ENCODE data around the gene CHST10.
A peak's percentile ranks its signal among the peaks of the same experiment; 100 is the strongest.
"Not testable (repeated sequence)": the region's sequence is repeated elsewhere in the genome, so short reads cannot be mapped to it uniquely, and the experiment has no call there.

CHST10 gene

GRCh38 chr2:100391735-100392515 is 25.5 kb downstream of the CHST10 start:
- DNase-seq = no peak

GRCh38 chr2:100390001-100390940 is 27.2 kb downstream of the CHST10 start:
- no peak for DNase-seq

DNA sequence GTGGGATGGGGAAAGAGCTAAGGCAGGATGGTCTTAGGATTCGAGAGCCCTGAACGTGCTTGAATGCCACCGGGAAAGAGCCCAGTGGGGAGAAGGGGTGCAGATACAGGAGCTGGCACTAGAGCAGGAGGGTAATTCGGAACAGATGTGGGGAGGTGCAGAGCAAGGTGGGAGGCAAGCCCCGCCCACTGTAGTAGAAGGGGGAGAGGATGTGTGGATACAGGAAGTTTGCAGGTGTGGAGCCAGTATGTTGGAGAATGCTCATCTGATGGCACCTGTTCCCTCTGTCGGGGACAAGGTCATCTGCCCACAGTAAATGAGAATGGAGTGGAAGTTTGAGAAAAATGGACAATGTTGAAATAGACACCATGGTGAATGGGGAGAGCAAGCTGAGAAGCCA is 28.8 kb downstream of the CHST10 start:
- no peak for DNase-seq

GRCh38 chr2:100383954-100384353 is 33.5 kb downstream of the CHST10 start:
- DNase-seq = no peak

GRCh38 chr2:100383306-100383705 is 34.2 kb downstream of the CHST10 start:
- DNase-seq = no peak

DNA sequence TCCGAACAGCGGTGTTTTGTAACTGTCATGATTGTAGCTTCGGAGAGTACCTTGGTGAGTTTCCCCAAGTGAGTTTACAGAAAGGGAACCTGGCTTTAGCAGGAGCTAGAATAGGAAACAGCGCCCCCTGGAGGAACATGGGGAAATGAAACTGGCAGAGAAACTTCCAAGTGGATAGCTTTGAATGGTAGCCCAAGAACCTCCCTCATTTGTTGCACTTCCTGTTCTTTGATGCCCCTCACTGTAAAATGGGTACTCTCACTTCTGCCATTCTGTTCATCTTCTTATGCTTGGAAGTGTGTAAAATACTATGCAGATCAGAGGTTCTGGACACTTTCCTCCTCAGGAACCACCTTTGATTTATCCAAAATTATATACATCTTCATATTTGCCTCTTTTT is 36.2 kb downstream of the CHST10 start:
- peak; percentile 30 for DNase-seq

DNA sequence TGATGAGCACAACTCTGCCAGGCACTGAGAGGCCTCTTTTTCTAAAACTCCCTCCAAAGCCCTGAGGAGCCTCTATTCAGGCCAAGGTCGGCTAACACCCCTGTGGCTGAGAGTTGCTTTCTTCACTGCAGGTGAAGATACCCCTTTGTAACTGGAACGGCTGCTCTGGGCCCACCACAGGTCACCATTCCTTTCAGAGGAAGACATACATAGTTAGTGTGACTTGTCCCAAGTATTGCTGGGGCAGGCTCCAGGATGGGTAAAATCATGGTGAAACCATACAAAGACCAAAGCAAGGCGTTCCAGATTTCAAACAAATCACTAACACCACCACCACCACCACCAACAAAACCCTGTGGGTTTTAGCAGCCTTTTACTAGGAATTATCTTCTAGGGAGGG is 36.8 kb downstream of the CHST10 start:
- DNase-seq = no peak

- DNase-seq = no peak
These were observed 40.6 kb downstream of the CHST10 start for GRCh38 chr2:100376836-100377235.

DNA sequence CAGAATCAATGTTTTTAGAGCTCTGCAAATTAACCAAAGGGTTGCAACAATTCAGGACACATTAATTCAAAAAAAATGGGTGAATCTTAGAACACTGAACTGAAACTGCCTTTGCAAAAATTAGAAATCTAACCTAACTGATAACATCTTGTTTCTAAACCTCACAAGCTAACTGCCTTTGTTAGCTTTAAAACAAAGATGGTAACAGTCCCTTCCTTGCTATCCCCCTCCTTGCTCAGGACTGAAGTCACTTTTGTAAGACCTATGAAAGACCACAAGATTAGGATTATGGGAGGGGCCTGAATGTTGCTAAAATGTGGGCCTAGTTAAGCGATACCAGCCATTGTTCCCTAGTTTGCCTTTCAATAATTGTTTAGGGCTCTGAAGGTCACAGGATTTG is 50.3 kb downstream of the CHST10 start:
- no peak for DNase-seq

GRCh38 chr2:100365434-100365833 is 52.0 kb downstream of the CHST10 start:
- DNase-seq = peak; percentile 56

DNA sequence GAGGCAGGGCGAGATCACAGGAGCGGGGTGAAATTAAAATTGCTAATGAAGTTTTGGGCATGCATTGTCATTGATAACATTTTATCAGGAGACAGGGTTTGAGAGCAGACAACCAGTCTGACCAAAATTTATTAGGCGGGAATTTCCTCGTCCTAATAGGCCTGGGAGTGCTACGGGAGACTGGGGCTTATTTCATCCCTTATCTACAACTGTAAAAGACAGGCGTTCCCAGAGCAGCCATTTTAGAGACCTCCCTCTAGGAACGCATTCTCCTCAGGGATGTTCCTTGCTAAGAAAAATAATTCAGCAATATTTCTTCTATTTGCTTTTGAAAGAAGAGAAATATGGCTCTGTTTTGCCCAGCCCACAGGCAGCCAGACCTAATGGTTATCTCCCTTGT is 55.2 kb downstream of the CHST10 start:
- DNase-seq = not testable (repeated sequence)

- no peak for DNase-seq
These were observed 57.9 kb downstream of the CHST10 start for GRCh38 chr2:100359576-100359975.

DNA sequence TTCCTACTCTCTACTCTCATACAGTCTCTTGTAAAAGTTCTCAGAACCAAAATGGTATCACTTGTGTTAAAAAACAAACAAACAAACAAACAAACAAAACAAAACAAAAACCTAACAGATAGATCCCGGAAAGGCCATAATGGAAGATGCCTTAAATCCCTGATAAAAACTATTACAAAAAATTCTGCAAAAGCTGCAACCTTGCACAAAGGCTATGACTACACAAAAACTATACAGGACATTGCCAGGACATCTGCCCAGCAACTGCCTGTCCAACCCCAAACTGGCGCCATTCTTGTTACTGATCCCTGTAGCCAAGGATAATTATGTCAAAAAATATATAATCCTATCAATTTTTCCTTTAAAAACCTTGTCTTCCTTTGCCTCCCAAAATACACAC is 58.9 kb downstream of the CHST10 start:
- DNase-seq = no peak

DNA sequence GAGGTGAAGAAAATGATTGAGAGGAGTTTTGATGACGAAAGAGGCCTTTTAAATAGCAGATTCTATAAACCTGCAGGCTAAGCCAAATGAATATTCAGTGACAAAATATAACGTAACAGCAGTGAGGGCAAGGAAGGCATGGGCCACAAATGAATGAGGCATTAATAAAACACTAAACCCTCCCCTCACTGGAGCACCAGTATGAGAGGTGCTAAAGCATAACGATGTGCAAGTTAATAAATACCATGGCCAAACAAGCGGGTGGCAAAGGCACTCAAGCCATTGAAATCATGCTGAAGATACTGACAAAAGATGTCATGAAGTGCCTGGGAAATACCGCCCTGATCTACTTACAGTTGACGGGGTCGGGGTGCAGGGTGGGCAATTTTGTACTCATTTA is 64.9 kb downstream of the CHST10 start:
- no peak for DNase-seq

DNA sequence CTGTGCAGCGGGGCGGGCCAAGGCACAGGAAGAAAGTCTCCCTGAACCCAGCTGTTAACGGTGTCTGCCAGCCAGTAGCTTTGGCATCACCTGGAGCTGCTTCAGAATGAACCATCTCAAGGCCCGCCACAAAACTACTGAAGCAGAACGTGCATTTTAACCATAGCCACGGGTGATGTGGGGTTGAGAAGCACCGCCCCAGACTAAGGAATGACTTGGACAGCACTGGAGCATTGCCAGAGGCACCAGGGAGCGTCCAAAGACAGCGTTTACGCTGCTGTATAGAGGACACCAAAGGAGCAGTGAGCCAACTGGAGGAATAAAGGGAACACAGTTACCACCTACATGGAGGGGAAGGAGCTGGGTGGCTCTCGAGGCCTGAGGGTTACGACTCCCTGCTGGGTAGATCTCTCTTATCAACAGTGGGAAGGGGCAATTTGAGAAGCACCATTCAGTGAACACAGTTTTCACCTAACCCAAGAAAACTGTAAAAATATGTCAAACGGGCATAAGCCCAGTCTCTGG is 66.7 kb downstream of the CHST10 start:
- peak; percentile 1 for DNase-seq

DNA sequence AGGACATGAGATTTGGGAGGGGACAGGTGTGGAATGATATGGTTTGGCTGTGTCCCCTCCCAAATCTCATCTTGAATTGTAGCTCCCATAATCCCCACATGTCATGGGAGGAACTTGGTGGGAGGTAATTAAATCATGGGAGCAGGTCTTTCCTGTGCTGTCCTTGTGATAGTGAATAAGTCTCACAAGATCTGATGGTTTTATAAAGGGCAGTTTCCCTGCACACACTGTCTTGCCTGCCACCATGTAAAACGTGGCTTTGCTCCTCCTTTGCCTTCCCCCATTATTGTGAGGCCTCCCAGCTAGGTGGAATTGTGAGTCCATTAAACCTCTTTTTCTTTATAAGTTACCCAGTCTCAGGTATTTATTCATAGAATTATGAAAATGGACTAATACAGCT is 72.3 kb downstream of the CHST10 start:
- not testable (repeated sequence) for DNase-seq

DNA sequence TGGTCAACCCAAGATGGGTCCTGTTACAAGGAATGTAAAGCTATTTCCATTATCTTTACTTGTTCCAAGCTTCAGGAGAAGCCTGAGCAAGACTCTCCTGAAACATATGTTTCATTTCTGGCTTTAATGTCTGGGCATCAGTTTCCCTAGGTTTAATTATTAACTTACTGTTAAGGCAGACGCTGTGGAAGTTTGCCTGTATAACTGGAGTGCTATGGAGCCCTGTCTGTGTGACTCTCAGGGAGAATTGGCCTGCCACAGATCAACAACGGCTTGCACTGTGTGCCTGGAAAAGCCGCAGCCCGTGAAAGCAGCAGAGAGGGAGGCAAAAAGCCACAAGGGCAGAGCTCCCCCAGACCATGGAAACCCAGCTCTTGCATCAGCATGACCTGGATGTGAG is 73.0 kb downstream of the CHST10 start:
- DNase-seq = no peak

DNA sequence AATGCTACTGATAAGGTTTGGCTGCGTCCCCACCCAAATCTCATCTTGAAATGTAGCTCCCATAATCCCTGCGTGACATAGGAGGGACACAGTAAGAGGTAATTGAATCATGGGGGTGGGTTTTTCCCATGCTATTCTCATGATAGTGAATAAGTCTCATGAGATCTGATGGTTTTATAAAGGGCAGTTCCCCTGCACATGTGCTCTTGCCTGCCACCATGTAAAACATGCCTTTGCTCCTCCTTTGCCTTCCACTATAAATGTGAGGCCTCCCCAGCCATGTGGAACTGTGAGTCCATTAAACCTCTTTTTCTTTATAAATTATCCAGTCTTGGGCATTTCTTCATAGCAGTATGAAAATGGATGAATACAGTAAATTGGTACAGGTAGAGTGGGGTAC is 75.0 kb downstream of the CHST10 start:
- DNase-seq = not testable (repeated sequence)

Measured in NCI-H1092 (cell line).